Endothelial cell of umbilical vein (primary cell): Measurements from ENCODE around the gene EPAS1. TPM values are rescaled to one million over a fixed set of nuclear protein-coding genes. Genes with fewer than 3 reads are reported as not detected.
A peak's percentile ranks its signal among the peaks of the same experiment; 100 is the strongest.

ENCODE experiments used
- BruUV-seq: library from RNA; stranded (reverse); fragments of 400-500 nt; replicated peaks from 2 replicates; lab custom pipeline; 2021; lab: Mats Ljungman, UMichigan
- CTCF ChIA-PET: fragments of 300-600, 350-600 bp; sonication (Branson Sonifier 250); formaldehyde crosslinking; loops from one replicate; lab custom pipeline; 2021; ENCODE audit warnings: antibody characterized with exemption, inconsistent platforms; lab: Charles Lee
- POLR2A ChIA-PET: fragments of 300-600, 350-600 bp; sonication (Branson Sonifier 250); formaldehyde crosslinking; loops from one replicate; lab custom pipeline; 2021; ENCODE audit warnings: antibody characterized with exemption, inconsistent platforms; lab: Charles Lee
- DNase-seq: peaks from one replicate; pipeline ENCODE4 v3.0.0-alpha.2; 2011; ENCODE audit warnings: low read depth, low spot score
- FAIRE-seq: peaks from 2 replicates; lab custom pipeline; 2011; peaks lifted over from hg19 to GRCh38; lab: Jason Lieb, UNC
- H2AFZ ChIP-seq: 2 replicates; pipeline ENCODE4 v1.6.0; 2012; ENCODE audit warnings: low read depth, low read length, control low read depth, inconsistent platforms
- H3K27ac ChIP-seq: 2 replicates; pipeline ENCODE4 v1.5.1; 2011; ENCODE audit warnings: low read depth, mild to moderate bottlenecking, control low read depth, low read length, moderate library complexity; ENCODE audit not compliant: insufficient read depth
- H3K27me3 ChIP-seq, 2 experiments: 2 replicates each; pipeline versions ENCODE4 v1.6.0 to v1.6.1; 2011; ENCODE audit warnings: low read length in 2 of 2, mixed read lengths in 1 of 2; ENCODE audit not compliant: control insufficient read depth in 2 of 2, insufficient read depth in 2 of 2
- H3K36me3 ChIP-seq, 2 experiments: 2 replicates in 1 of 2; 3 replicates in 1 of 2; pipeline ENCODE4 v1.5.1; 2011; ENCODE audit warnings: low read length in 2 of 2, mild to moderate bottlenecking in 1 of 2, moderate library complexity in 1 of 2; ENCODE audit not compliant: control insufficient read depth in 2 of 2, insufficient read depth in 2 of 2; ENCODE audit errors: extremely low read depth in 1 of 2
- H3K4me1 ChIP-seq: 3 replicates; pipeline ENCODE4 v1.5.1; 2011; ENCODE audit warnings: mild to moderate bottlenecking, low read length; ENCODE audit not compliant: control insufficient read depth, insufficient read depth; ENCODE audit errors: extremely low read depth
- H3K4me2 ChIP-seq: 2 replicates; pipeline ENCODE4 v1.6.1; 2011; ENCODE audit warnings: low read length, control low read depth, mixed read lengths; ENCODE audit not compliant: insufficient read depth
- H3K4me3 ChIP-seq, 3 experiments: fragments of 200-600 bp in 1 of 3; sonication (generic), shearing (Covaris generic) in 1 of 3; replicated peaks in 1 of 3; 2 replicates each; pipeline ENCODE4 v1.5.1; 2011 to 2016; ENCODE audit warnings: control low read depth in 3 of 3, low read length in 3 of 3, mild to moderate bottlenecking in 2 of 3, inconsistent platforms in 1 of 3, low read depth in 1 of 3, moderate library complexity in 1 of 3; ENCODE audit not compliant: insufficient read depth in 1 of 3
- H3K79me2 ChIP-seq: 2 replicates; pipeline ENCODE4 v1.6.0; 2012; ENCODE audit warnings: low read length, inconsistent platforms; ENCODE audit not compliant: control insufficient read depth, insufficient read depth
- H3K9ac ChIP-seq: replicated peaks from 2 replicates; pipeline ENCODE3; 2011; ENCODE audit warnings: low read length, control low read depth; ENCODE audit not compliant: insufficient read depth; ENCODE audit errors: extremely low read depth
- H3K9me1 ChIP-seq: replicated peaks from 3 replicates; pipeline ENCODE4 v1.6.0; 2011; ENCODE audit warnings: mild to moderate bottlenecking, low read length; ENCODE audit not compliant: control insufficient read depth, insufficient read depth; ENCODE audit errors: extremely low read depth
- H3K9me3 ChIP-seq: replicated peaks from 2 replicates; pipeline ENCODE4 v1.5.1; 2012; ENCODE audit warnings: low read length, inconsistent platforms; ENCODE audit not compliant: control insufficient read depth, insufficient read depth
- H4K20me1 ChIP-seq: replicated peaks from 2 replicates; pipeline ENCODE3; 2011; ENCODE audit warnings: mild to moderate bottlenecking, low read length; ENCODE audit not compliant: control insufficient read depth, insufficient read depth; ENCODE audit errors: extremely low read depth
- EZH2 ChIP-seq: IDR thresholded peaks from 2 replicates; pipeline ENCODE4 v1.6.1; 2012; ENCODE audit warnings: borderline replicate concordance, low read depth, mild to moderate bottlenecking, moderate library complexity, low read length, inconsistent platforms; ENCODE audit not compliant: severe bottlenecking
- FOS ChIP-seq: IDR thresholded peaks from 2 replicates; pipeline ENCODE4 v1.6.1; 2011; ENCODE audit warnings: mild to moderate bottlenecking, low read length, moderate library complexity, borderline replicate concordance; ENCODE audit not compliant: insufficient read depth
- GATA2 ChIP-seq: IDR thresholded peaks from 2 replicates; pipeline ENCODE4 v1.7.0; 2011; ENCODE audit warnings: low read depth, mild to moderate bottlenecking, moderate library complexity, mixed read lengths, low read length; ENCODE audit not compliant: insufficient read length, insufficient read depth
- JUN ChIP-seq: IDR thresholded peaks from 2 replicates; pipeline ENCODE4 v1.6.1; 2011; ENCODE audit warnings: borderline replicate concordance, low read depth; ENCODE audit not compliant: insufficient read length, insufficient read depth
- MYC ChIP-seq: IDR thresholded peaks from one replicate; pipeline ENCODE4 v1.6.1; 2011; ENCODE audit warnings: mild to moderate bottlenecking, low read depth, low read length
- POLR2A ChIP-seq: IDR thresholded peaks from 2 replicates; pipeline ENCODE4 v1.6.1; 2012; ENCODE audit warnings: low read depth, mild to moderate bottlenecking, control low read depth, low read length
- POLR2AphosphoS5 ChIP-seq: IDR thresholded peaks from 2 replicates; pipeline ENCODE4 v1.6.1; 2012; ENCODE audit warnings: low read depth, mild to moderate bottlenecking, control low read depth, low read length, moderate library complexity; ENCODE audit not compliant: insufficient read depth
- dilution Hi-C: fragments of 300-500 bp; cut with MboI; formaldehyde crosslinking; loops from one replicate; pipeline ENCODE4 v1.15.0; 2019; ENCODE audit warnings: low sequenced_read_pairs; ENCODE audit not compliant: extremely low pct_ligation_motif_present
- intact Hi-C: fragments of 100-400 bp; cut with micrococcal nuclease; formaldehyde crosslinking; loops from one replicate; pipeline ENCODE4 v1.10.0; 2022
- polyA plus RNA-seq, 4 experiments: library from polyadenylated mRNA; depleted of rRNA in 3 of 4; stranded (reverse) in 3 of 4; unstranded in 1 of 4; fragments of >200 nt; gene quantifications; 2 replicates each; pipeline versions ENCODE4 v1.2.1 to v1.2.3, GENCODE V29; 2011 to 2012; ENCODE audit warnings: missing spikeins in 1 of 4
- total RNA-seq: library from RNA; stranded (reverse); gene quantifications from 2 replicates; pipeline ENCODE4 v1.2.3, GENCODE V29; 2021
- TF ChIP-seq, protein P1 (sequence below), 2 donors: IDR thresholded peaks; 1 replicate in 1 of 2; 2 replicates in 1 of 2; pipeline ENCODE4 v1.5.1; 2011; ENCODE audit warnings: low read length in 2 of 2, mild to moderate bottlenecking in 2 of 2, moderate library complexity in 2 of 2, control low read depth in 1 of 2, inconsistent platforms in 1 of 2, low read depth in 1 of 2; ENCODE audit not compliant: insufficient read depth in 1 of 2; ENCODE audit errors: extremely low read depth in 1 of 2
- TF ChIP-seq, protein P2 (sequence below): IDR thresholded peaks from 2 replicates; pipeline ENCODE4 v1.6.1; 2011; ENCODE audit not compliant: insufficient read depth, insufficient read length

The EPAS1 gene
- total and polyA plus RNA-seq, 2 donors (not counting 3 experiments of a cell fraction or from before 2014, with no cell fraction given) = 229 to 374 TPM

DNA sequence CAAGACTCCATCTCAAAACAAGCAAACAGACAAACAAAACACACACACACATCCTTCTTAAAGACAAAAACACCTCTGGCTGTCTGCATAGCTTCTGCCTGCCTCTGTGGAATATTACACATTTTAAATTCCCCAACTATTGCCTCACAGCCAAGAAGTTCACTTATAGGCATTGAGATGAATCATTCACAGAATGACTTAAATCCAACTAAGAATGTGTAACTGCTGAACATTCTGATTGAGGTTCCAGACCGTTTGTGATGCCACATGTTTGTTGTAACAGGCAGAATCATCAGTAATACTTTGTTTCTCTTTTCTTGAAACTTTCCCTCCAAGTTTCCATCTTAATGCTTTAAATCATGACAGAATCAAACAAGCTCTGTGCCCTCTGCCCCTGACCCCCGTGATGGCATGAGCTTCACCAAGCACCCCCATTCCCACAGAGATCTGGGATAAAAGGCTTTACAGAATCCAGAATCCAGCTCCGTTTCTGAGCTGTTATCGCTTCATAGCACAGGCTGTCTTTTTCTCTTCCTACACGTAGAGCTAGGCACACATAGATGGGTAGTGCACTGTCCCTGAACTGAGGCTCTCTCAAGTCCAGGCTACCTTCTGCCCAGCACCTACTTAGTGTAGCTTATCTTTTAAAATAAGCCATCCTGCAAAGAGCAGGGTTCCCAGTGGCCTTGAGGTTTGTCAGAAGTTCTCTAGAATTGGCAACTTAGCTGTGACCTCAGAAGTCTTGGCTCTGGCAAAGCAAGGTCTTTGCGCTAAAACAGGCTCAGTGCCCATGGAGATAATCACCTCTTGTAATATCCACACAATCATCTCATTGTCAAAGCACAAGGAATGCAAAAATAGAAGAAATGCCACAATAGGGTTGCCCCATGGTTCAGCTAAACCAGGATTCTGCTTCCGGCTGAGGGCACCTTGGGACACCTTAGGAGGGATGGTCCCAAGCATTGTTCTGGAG lies 32.9 kb downstream of the EPAS1 start:
- Histone ChIP-seq H3K27me3 (no peaks in the 10 kb centered on the region), H2AFZ (no peak overlapping the region), H3K27ac (no peak overlapping the region), H3K4me3 (no peak overlapping the region), H4K20me1 (peaks cover 14% of the 10 kb centered on the region), H3K4me2 (no peak overlapping the region), H3K9me3 (no peaks in the 10 kb centered on the region), H3K36me3 (no peaks in the 10 kb centered on the region), H3K9ac (no peak overlapping the region), H3K4me1 (peaks cover 42% of the 10 kb centered on the region), H3K79me2 (peaks cover 69% of the 10 kb centered on the region), H3K9me1 (no peaks in the 10 kb centered on the region)
- peak; percentile 35 for TF ChIP-seq FOS
- no peak for TF ChIP-seq POLR2A
- TF ChIP-seq JUN = peak; percentile 13
- BruUV-seq = no TSS peak
- POLR2A ChIA-PET = no interaction called here
- FAIRE-seq (no peak), DNase-seq (no peak)
- dilution Hi-C loops (no loop called here), intact Hi-C loops (no loop called here)
- CTCF ChIA-PET = interaction anchor here (0.9 to 1.4 kb wide), 7 partner anchors 12 to 337 kb away, joined by 3 to 4 read pairs (median 3); partner anchors contain the start of gene EPAS1

DNA sequence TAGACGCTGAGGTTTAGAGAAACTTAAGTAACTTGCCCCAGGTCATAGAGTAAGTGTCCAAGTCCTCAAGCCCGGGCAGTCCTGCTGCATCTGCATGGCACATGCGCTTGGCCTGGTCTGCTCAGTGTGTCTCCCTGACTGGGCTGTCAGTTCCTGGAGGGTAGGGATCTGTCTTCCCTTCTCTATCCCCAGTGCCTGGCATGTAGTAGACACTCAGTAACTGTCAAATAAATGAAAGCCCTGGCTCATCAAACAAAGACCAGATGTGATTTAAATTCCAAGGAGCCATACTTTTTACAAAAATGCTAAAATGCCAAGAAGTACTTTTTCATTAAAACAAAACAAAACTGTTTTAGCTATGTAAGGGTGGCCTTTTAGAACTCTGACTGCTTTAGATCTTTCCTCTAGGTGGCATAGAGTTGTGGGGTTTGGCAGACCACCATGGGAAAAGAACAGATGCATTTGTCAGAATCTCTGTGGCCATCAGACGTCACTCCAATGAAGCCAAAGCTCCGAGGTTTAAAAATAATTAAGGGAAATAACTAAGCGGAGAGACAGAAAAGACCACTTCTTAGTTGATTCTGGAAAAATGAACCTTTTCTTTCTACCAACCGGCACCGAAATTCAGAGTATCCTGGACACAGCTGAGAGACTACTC lies 34.0 kb downstream of the EPAS1 start:
- TF ChIP-seq POLR2AphosphoS5 = no peak
- TF ChIP-seq FOS = no peak
- TF ChIP-seq POLR2A = no peak
- no peak for TF ChIP-seq GATA2
- TF ChIP-seq, protein P1, sequence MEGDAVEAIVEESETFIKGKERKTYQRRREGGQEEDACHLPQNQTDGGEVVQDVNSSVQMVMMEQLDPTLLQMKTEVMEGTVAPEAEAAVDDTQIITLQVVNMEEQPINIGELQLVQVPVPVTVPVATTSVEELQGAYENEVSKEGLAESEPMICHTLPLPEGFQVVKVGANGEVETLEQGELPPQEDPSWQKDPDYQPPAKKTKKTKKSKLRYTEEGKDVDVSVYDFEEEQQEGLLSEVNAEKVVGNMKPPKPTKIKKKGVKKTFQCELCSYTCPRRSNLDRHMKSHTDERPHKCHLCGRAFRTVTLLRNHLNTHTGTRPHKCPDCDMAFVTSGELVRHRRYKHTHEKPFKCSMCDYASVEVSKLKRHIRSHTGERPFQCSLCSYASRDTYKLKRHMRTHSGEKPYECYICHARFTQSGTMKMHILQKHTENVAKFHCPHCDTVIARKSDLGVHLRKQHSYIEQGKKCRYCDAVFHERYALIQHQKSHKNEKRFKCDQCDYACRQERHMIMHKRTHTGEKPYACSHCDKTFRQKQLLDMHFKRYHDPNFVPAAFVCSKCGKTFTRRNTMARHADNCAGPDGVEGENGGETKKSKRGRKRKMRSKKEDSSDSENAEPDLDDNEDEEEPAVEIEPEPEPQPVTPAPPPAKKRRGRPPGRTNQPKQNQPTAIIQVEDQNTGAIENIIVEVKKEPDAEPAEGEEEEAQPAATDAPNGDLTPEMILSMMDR (IDR thresholded peaks at IDR 0.05; ENCODE audit: extremely low read depth in 1 of 2, insufficient read depth in 1 of 2, low read depth in 1 of 2, low read length in 2 of 2) = no peak
- no peak for TF ChIP-seq MYC
- TF ChIP-seq EZH2 = no peak
- TF ChIP-seq, protein P2, sequence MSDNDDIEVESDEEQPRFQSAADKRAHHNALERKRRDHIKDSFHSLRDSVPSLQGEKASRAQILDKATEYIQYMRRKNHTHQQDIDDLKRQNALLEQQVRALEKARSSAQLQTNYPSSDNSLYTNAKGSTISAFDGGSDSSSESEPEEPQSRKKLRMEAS = no peak
- TF ChIP-seq JUN = no peak
- Histone ChIP-seq H3K36me3 (no peaks in the 10 kb centered on the region), H3K9me3 (no peaks in the 10 kb centered on the region), H3K27ac (no peak overlapping the region), H3K4me1 (peaks cover 46% of the 10 kb centered on the region), H3K79me2 (peaks cover 67% of the 10 kb centered on the region), H4K20me1 (peaks cover 10% of the 10 kb centered on the region), H3K27me3 (no peaks in the 10 kb centered on the region), H3K9ac (no peak overlapping the region), H2AFZ (no peak overlapping the region), H3K4me2 (no peak overlapping the region), H3K9me1 (no peaks in the 10 kb centered on the region), H3K4me3 (no peak overlapping the region)
- intact Hi-C loops (no loop called here), dilution Hi-C loops (no loop called here)
- ChIA-PET POLR2A (no interaction called here), CTCF (no interaction called here)
- no peak for DNase-seq
- FAIRE-seq = peak; percentile 67
- BruUV-seq = no TSS peak
